HepG2 (cell line): ENCODE measurements around the gene OBSL1. TPM values are rescaled to one million over a fixed set of nuclear protein-coding genes. Genes with fewer than 3 reads are reported as not detected.

Experiments
- BHLHE40 ChIP-seq: IDR thresholded peaks from 2 replicates; pipeline ENCODE4 v1.6.1; 2011; ENCODE audit warnings: low read length, improper control_type of control experiment
- CAMTA2 ChIP-seq: sonication (generic); formaldehyde crosslinking; IDR thresholded peaks from 2 replicates; pipeline ENCODE4 v1.4.0; 2020; ENCODE audit warnings: mild to moderate bottlenecking, missing genetic modification reagents, borderline replicate concordance
- FOXM1 ChIP-seq: sonication (generic); formaldehyde crosslinking; IDR thresholded peaks from 2 replicates; pipeline ENCODE4 v1.5.0; 2020; ENCODE audit warnings: missing genetic modification reagents
- GATAD1 ChIP-seq: IDR thresholded peaks from 2 replicates; pipeline ENCODE4 v1.6.1; 2016; ENCODE audit warnings: missing genetic modification reagents, missing compliant biosample characterization
- HHEX ChIP-seq: IDR thresholded peaks from 2 replicates; pipeline ENCODE4 v1.6.1; 2016; ENCODE audit warnings: control low read depth
- HNF4A ChIP-seq: sonication (generic); formaldehyde crosslinking; IDR thresholded peaks from 2 replicates; pipeline ENCODE4 v1.4.0; 2020; ENCODE audit warnings: missing genetic modification reagents
- HOXA3 ChIP-seq: sonication (generic); formaldehyde crosslinking; IDR thresholded peaks from 2 replicates; pipeline ENCODE4 v1.5.0; 2020; ENCODE audit warnings: missing genetic modification reagents
- KLF11 ChIP-seq: IDR thresholded peaks from 2 replicates; pipeline ENCODE4 v1.6.1; 2016; ENCODE audit warnings: missing compliant biosample characterization
- NCOR1 ChIP-seq: fragments of 200-600 bp; sonication (generic); IDR thresholded peaks from 2 replicates; pipeline ENCODE4 v1.7.0; 2017; ENCODE audit warnings: antibody characterized with exemption, low read length, borderline replicate concordance
- NFIB ChIP-seq: sonication (generic); formaldehyde crosslinking; IDR thresholded peaks from 2 replicates; pipeline ENCODE4 v1.9.0; 2021; ENCODE audit warnings: missing genetic modification reagents, mild to moderate bottlenecking, borderline replicate concordance
- POLR2AphosphoS5 ChIP-seq: IDR thresholded peaks from 2 replicates; pipeline ENCODE4 v1.6.1; 2012; ENCODE audit warnings: low read depth, low read length
- RFX3 ChIP-seq: IDR thresholded peaks from 2 replicates; pipeline ENCODE4 v1.6.1; 2016; ENCODE audit warnings: missing biosample characterization, missing genetic modification reagents
- RFXAP ChIP-seq: sonication (generic); formaldehyde crosslinking; IDR thresholded peaks from 2 replicates; pipeline ENCODE4 v1.4.0; 2020; ENCODE audit warnings: missing genetic modification reagents, borderline replicate concordance
- SIX1 ChIP-seq: sonication (generic); formaldehyde crosslinking; IDR thresholded peaks from 2 replicates; pipeline ENCODE4 v1.4.0; 2020; ENCODE audit warnings: missing genetic modification reagents, borderline replicate concordance
- ZBTB20 ChIP-seq: sonication (generic); formaldehyde crosslinking; IDR thresholded peaks from 2 replicates; pipeline ENCODE4 v1.8.1; 2023; ENCODE audit warnings: missing genetic modification reagents, low read depth, mild to moderate bottlenecking, borderline replicate concordance
- ZBTB42 ChIP-seq: sonication (generic); formaldehyde crosslinking; IDR thresholded peaks from 2 replicates; pipeline ENCODE4 v1.5.0; 2020; ENCODE audit warnings: mild to moderate bottlenecking, missing genetic modification reagents
- ZNF20 ChIP-seq: sonication (generic); formaldehyde crosslinking; IDR thresholded peaks from 2 replicates; pipeline ENCODE4 v1.4.0; 2020; ENCODE audit warnings: mild to moderate bottlenecking, moderate library complexity, missing genetic modification reagents
- ZNF253 ChIP-seq: sonication (generic); formaldehyde crosslinking; IDR thresholded peaks from 2 replicates; pipeline ENCODE4 v1.8.0; 2022; ENCODE audit warnings: mild to moderate bottlenecking, missing genetic modification reagents, borderline replicate concordance
- ZNF30 ChIP-seq: sonication (generic); formaldehyde crosslinking; IDR thresholded peaks from 2 replicates; pipeline ENCODE4 v1.5.0; 2020; ENCODE audit warnings: mild to moderate bottlenecking, missing genetic modification reagents
- ZNF33A ChIP-seq: sonication (generic); formaldehyde crosslinking; IDR thresholded peaks from 2 replicates; pipeline ENCODE4 v1.5.1; 2020; ENCODE audit warnings: missing genetic modification reagents, mild to moderate bottlenecking, moderate library complexity, borderline replicate concordance
- ZNF350 ChIP-seq: sonication (generic); formaldehyde crosslinking; IDR thresholded peaks from 2 replicates; pipeline ENCODE4 v1.4.0; 2020; ENCODE audit warnings: mild to moderate bottlenecking, low read depth, missing genetic modification reagents, borderline replicate concordance
- ZNF510 ChIP-seq: sonication (generic); formaldehyde crosslinking; IDR thresholded peaks from 2 replicates; pipeline ENCODE4 v1.4.0; 2020; ENCODE audit warnings: low read depth, mild to moderate bottlenecking, missing genetic modification reagents
- ZNF644 ChIP-seq: IDR thresholded peaks from 2 replicates; pipeline ENCODE4 v1.6.1; 2016; ENCODE audit warnings: low read depth
- ZNF720 ChIP-seq: sonication (generic); formaldehyde crosslinking; IDR thresholded peaks from 2 replicates; pipeline ENCODE4 v1.4.0; 2020; ENCODE audit warnings: missing genetic modification reagents
- ZNF777 ChIP-seq: sonication (generic); formaldehyde crosslinking; IDR thresholded peaks from 2 replicates; pipeline ENCODE4 v1.4.0; 2020; ENCODE audit warnings: missing genetic modification reagents
- polyA plus RNA-seq, 8 experiments: library from polyadenylated mRNA; depleted of rRNA in 3 of 8; stranded (reverse) in 7 of 8; unstranded in 1 of 8; fragments of >200 nt; fragmentation: Illumina TruSeq in 4 of 8; extraction: Trizol in 4 of 8; gene quantifications; 2 replicates each; pipeline versions ENCODE4 v1.2.1 to v1.2.3, GENCODE V29; 2011 to 2016; ENCODE audit warnings: low read depth in 4 of 8, missing spikeins in 1 of 8, mixed read lengths in 1 of 8; ENCODE audit not compliant: insufficient read depth in 1 of 8
- total RNA-seq, 5 experiments: library from RNA; depleted of rRNA; stranded (reverse); fragments of >200 nt; fragmentation: Illumina TruSeq; extraction: Trizol; gene quantifications; 2 replicates each; pipeline ENCODE4 v1.2.3, GENCODE V29; 2016; ENCODE audit warnings: low read depth in 1 of 5
- TF ChIP-seq, protein P1 (sequence below): sonication (generic); formaldehyde crosslinking; IDR thresholded peaks from 2 replicates; pipeline ENCODE4 v1.8.0; 2022; ENCODE audit warnings: mild to moderate bottlenecking, missing genetic modification reagents, borderline replicate concordance
- TF ChIP-seq, protein P2 (sequence below): IDR thresholded peaks from 2 replicates; pipeline ENCODE4 v1.6.1; 2016
- TF ChIP-seq, protein P3 (sequence below): sonication (generic); formaldehyde crosslinking; conservative IDR thresholded peaks from 2 replicates; pipeline ENCODE4 v1.8.0; 2022; ENCODE audit warnings: low read depth, missing genetic modification reagents

Gene OBSL1
- total and polyA plus RNA-seq, 2 of the 13 experiments (the other 11 are each of a cell fraction or from before 2014, with no cell fraction given): 86.7 to 218 TPM

DNA sequence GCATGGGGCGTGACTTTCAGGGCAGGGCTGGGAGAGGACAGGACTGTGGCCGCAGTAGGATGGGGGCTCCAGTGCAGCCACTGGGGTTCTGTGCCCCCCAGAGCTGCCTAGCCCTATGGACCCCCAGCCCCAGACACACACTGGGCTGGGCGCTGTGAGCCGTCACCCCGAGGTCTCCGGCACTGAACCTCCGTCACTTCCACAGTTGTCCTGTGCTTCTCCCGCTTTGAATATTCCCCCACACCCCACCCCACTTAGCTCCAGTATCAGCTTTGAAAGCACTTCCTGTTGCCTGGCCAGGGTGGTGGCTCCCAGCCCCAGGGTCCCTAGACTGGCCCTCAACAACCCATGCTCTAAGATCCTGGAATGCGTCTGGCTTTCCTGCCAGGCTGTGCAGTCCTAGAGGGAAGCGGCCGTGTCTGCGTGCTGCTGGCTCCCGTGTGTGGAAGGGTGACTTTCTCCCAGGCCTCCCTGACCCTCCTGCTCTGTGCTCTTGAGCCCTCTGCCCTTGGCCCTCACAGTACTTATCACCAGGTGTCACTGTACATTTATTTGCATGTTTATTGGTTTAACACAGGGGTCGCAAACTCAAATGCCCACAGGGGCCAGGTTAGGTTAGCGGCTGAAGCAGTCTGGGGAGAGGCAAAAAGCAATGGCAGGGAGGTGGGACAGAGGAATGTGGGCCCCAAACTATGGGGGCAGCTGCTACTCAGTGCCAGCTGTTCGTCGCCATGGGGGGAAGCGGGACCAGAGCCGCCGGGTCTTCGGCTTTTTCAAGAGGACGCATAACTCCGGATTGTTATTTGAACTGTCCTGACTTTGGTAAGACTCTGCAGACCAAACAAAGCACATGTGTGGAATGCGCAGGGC is 9.9 kb downstream of the OBSL1 start (continued):
- no peak for TF ChIP-seq ZNF33A (CRISPR knock-in tag)
- no peak for TF ChIP-seq NFIB (CRISPR knock-in tag)
- no peak for TF ChIP-seq RFX3 (CRISPR knock-in tag)
- TF ChIP-seq NCOR1: no peak
- TF ChIP-seq, protein P1, sequence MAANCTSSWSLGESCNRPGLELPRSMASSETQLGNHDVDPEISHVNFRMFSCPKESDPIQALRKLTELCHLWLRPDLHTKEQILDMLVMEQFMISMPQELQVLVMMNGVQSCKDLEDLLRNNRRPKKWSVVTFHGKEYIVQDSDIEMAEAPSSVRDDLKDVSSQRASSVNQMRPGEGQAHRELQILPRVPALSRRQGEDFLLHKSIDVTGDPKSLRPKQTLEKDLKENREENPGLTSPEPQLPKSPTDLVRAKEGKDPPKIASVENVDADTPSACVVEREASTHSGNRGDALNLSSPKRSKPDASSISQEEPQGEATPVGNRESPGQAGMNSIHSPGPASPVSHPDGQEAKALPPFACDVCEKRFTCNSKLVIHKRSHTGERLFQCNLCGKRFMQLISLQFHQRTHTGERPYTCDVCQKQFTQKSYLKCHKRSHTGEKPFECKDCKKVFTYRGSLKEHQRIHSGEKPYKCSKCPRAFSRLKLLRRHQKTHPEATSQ: no peak
- TF ChIP-seq HNF4A (CRISPR knock-in tag): no peak
- TF ChIP-seq ZBTB20 (CRISPR knock-in tag): peak; percentile 43; the same call in 1 of the 2 replicates
- TF ChIP-seq HHEX (CRISPR knock-in tag): no peak
- no peak for TF ChIP-seq KLF11 (CRISPR knock-in tag)
- no peak for TF ChIP-seq ZNF30 (CRISPR knock-in tag)
- no peak for TF ChIP-seq CAMTA2
- TF ChIP-seq ZNF510: no peak
- 0 out of 2 replicates have a peak, but pooled peaks have one; percentile 26 for TF ChIP-seq ZNF720 (CRISPR knock-in tag)
- no peak for TF ChIP-seq FOXM1 (CRISPR knock-in tag)
- TF ChIP-seq POLR2AphosphoS5: no peak; the same call in 1 of the 2 replicates
- TF ChIP-seq BHLHE40: no peak
- TF ChIP-seq ZBTB42: no peak
- TF ChIP-seq ZNF777: no peak
- TF ChIP-seq GATAD1 (CRISPR knock-in tag): no peak
- TF ChIP-seq HOXA3 (CRISPR knock-in tag): peak; percentile 14; the same call in 1 of the 2 replicates
- TF ChIP-seq, protein P2, sequence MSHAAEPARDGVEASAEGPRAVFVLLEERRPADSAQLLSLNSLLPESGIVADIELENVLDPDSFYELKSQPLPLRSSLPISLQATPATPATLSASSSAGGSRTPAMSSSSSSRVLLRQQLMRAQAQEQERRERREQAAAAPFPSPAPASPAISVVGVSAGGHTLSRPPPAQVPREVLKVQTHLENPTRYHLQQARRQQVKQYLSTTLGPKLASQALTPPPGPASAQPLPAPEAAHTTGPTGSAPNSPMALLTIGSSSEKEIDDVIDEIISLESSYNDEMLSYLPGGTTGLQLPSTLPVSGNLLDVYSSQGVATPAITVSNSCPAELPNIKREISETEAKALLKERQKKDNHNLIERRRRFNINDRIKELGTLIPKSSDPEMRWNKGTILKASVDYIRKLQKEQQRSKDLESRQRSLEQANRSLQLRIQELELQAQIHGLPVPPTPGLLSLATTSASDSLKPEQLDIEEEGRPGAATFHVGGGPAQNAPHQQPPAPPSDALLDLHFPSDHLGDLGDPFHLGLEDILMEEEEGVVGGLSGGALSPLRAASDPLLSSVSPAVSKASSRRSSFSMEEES: no peak
- no peak; the same call in 1 of the 2 replicates for TF ChIP-seq ZNF350 (CRISPR knock-in tag)
- no peak for TF ChIP-seq SIX1 (CRISPR knock-in tag)
- no peak for TF ChIP-seq ZNF20 (CRISPR knock-in tag)
- no peak for TF ChIP-seq ZNF253 (CRISPR knock-in tag)
- TF ChIP-seq, protein P3, sequence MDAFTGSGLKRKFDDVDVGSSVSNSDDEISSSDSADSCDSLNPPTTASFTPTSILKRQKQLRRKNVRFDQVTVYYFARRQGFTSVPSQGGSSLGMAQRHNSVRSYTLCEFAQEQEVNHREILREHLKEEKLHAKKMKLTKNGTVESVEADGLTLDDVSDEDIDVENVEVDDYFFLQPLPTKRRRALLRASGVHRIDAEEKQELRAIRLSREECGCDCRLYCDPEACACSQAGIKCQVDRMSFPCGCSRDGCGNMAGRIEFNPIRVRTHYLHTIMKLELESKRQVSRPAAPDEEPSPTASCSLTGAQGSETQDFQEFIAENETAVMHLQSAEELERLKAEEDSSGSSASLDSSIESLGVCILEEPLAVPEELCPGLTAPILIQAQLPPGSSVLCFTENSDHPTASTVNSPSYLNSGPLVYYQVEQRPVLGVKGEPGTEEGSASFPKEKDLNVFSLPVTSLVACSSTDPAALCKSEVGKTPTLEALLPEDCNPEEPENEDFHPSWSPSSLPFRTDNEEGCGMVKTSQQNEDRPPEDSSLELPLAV (CRISPR knock-in tag): no peak
- TF ChIP-seq RFXAP (CRISPR knock-in tag): no peak
- no peak for TF ChIP-seq ZNF644 (CRISPR knock-in tag)
